ENCODE measurements around the gene CCDC146. TPM values are rescaled to one million over a fixed set of nuclear protein-coding genes. Genes with fewer than 3 reads are reported as not detected.
"Not testable (repeated sequence)": the region's sequence is repeated elsewhere in the genome, so short reads cannot be mapped to it uniquely, and the experiment has no call there.

Gene CCDC146
- total RNA-seq, 1 donor from 2014 or later: 11.0 TPM

- DNase-seq (ENCODE audit: missing footprints): no peak
Measured at GRCh38 chr7:77313085-77313484, 190.7 kb downstream of the CCDC146 start.

GRCh38 chr7:77313876-77314480 lies 191.6 kb downstream of the CCDC146 start:
- DNase-seq (ENCODE audit: missing footprints): no peak
- intact Hi-C loops (cut with DNase I): no loop called here
- ATAC-seq: no peak

More at GRCh38 chr7:77313085-77313484, 190.7 kb downstream of the CCDC146 start:
- intact Hi-C loops (cut with DNase I): no loop called here
- ATAC-seq: peak; percentile 28

- peak; percentile 76 for ATAC-seq
- no peak for DNase-seq (ENCODE audit: missing footprints)
- intact Hi-C loops (cut with DNase I): no loop called here
Measured at GRCh38 chr7:77315182-77315591, 192.8 kb downstream of the CCDC146 start.

- no peak for ATAC-seq
- intact Hi-C loops (cut with DNase I): no loop called here
- DNase-seq (ENCODE audit: missing footprints): no peak
Measured at GRCh38 chr7:77316219-77316978, 194.0 kb downstream of the CCDC146 start.

DNA sequence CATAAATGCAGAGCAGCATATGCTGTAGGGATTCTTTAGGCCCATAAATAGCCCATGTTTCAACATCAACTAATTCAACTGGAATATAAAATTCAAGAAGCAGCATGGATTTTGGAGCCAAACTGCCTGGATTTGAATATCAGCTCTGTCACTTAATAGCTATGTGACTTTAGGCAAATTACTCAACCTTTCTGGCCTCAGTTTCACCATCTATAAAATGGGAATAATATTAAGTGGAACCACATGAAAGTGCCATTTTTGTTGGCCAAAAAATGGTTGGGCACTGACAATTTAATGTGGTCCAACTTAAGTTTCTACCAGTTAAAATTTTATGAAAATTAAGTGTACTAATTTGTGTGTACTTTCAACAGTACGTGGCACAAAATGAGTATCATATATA lies 195.6 kb downstream of the CCDC146 start:
- no peak for ATAC-seq
- intact Hi-C loops (cut with DNase I): no loop called here
- DNase-seq (ENCODE audit: missing footprints): no peak

GRCh38 chr7:77320137-77320536 lies 197.7 kb downstream of the CCDC146 start:
- DNase-seq (ENCODE audit: missing footprints): no peak
- intact Hi-C loops (cut with DNase I): no loop called here
- ATAC-seq: no peak

GRCh38 chr7:77320714-77321113 lies 198.3 kb downstream of the CCDC146 start:
- DNase-seq (ENCODE audit: missing footprints): no peak
- no peak for ATAC-seq
- intact Hi-C loops (cut with DNase I): no loop called here

GRCh38 chr7:77321300-77321699 lies 198.9 kb downstream of the CCDC146 start:
- no peak for DNase-seq (ENCODE audit: missing footprints)
- intact Hi-C loops (cut with DNase I): no loop called here
- ATAC-seq: peak; percentile 58

GRCh38 chr7:77326131-77326530 lies 203.7 kb downstream of the CCDC146 start:
- no peak for DNase-seq (ENCODE audit: missing footprints)
- intact Hi-C loops (cut with DNase I): loop anchor here (5.0 kb wide), 1 partner anchor 204 kb away; the partner anchor contains the start of gene CCDC146
- no peak for ATAC-seq

- intact Hi-C loops (cut with DNase I): loop anchor here (5.0 kb wide), 1 partner anchor 205 kb away; the partner anchor contains the start of gene CCDC146
- ATAC-seq: peak; percentile 59
- DNase-seq (ENCODE audit: missing footprints): peak; percentile 77
Measured at GRCh38 chr7:77327067-77327931, 204.9 kb downstream of the CCDC146 start.

DNA sequence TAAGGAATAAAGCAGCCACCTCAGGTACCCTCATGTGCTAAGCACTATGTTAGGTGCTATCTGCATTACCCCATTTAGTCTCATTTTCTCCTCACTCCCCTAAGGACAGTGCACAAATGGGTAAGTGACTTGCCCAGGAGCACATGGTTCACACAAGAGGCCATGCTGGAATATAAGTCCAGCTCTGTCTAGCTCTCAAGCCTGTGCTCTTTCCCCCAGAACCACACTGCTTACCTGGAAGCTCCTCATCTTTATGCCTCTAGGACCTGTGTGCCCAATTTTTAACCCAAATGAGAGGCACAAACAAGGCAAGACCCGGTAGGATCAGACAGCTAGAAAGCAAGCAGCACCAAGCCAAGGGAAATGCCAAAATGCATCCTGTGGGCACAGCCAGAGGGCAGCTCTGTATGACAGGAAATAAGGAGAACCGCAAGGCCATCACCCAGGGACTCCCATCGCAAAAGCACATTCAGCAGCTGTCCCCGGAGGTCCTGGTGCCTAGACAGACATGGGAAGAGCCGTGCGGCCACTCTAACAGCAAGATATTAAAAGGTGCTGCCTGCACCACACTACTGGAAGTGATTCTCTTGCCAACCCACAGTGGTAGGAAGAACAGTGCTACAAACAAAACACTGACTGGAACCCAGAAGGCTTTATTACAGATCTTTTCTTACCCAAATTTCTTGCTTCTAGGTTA lies 205.7 kb downstream of the CCDC146 start:
- intact Hi-C loops (cut with DNase I): loop anchor here (5.0 kb wide), 1 partner anchor 206 kb away; the partner anchor contains the start of gene CCDC146
- no peak for DNase-seq (ENCODE audit: missing footprints)
- peak; percentile 33 for ATAC-seq

- DNase-seq (ENCODE audit: missing footprints) (no peak), ATAC-seq (no peak)
- intact Hi-C loops (cut with DNase I): loop anchor here (5.0 kb wide), 1 partner anchor 206 kb away; the partner anchor contains the start of gene CCDC146
Measured at GRCh38 chr7:77328669-77329068, 206.3 kb downstream of the CCDC146 start.

DNA sequence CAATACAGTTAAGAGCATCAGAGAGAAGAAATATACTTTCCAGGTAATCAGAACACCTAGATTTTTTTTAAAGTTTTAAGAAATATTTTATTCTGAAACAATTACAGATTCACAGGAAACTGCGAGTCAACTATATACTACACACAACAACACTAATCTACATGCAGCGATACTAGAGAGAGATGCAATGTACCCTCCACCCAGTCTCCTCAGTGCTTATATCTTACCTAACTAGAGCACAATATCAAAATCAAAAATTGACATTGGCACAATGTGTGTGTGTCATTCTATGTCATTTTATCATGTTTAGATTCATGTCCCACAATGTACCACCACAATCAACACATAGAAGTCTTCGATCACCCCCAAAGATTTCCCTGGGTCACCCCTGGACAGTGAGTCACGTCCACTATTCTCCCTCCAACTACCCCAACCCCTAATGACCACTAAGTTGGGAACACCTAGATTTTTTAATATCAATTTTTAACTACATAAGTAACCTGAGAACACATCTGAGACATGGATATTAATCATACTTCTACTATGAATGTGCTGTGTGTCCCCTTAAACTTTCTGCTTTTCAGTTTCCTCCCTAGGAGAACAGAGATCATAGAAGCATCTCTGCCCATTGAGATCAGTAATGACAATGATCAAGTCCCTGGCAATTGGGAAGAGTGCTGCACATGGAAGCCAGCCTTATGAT lies 207.2 kb downstream of the CCDC146 start:
- ATAC-seq (no peak), DNase-seq (ENCODE audit: missing footprints) (no peak)
- intact Hi-C loops (cut with DNase I): loop anchor here (5.0 kb wide), 1 partner anchor 207 kb away; the partner anchor contains the start of gene CCDC146

DNA sequence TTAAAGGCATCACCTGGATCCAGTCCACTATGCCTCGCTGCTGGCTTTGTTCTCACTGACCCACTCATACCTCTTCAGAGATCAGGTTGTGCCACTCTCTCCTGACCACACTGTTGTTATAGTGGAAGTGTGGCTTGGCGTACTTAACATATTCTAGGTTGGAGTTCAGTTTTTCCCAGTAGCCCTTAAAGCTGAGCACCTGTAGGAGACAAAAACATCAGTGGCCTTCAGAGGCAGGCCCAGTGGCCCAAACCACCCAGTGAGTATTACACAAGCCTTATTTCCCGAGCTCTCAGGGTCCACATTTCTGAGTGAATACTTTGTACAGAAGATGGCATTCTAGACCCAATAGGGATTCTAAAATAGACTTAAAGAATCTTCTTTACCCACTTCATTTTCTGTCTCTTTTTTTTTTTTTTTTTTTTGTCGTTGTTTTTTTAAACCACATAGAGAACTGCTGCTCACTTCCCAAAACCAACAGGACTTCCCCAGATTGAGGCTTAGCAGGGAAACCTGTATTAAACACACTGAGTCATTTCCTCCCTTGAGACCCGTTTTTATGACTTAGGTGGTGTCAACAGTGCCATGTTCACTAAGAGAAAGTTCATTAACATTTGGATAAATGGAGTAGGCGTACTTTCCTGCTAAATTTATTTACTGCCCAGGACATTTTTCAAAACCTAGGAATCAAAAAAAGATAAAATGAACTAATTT lies 207.9 kb downstream of the CCDC146 start:
- intact Hi-C loops (cut with DNase I): no loop called here
- ATAC-seq (no peak), DNase-seq (ENCODE audit: missing footprints) (no peak)

DNA sequence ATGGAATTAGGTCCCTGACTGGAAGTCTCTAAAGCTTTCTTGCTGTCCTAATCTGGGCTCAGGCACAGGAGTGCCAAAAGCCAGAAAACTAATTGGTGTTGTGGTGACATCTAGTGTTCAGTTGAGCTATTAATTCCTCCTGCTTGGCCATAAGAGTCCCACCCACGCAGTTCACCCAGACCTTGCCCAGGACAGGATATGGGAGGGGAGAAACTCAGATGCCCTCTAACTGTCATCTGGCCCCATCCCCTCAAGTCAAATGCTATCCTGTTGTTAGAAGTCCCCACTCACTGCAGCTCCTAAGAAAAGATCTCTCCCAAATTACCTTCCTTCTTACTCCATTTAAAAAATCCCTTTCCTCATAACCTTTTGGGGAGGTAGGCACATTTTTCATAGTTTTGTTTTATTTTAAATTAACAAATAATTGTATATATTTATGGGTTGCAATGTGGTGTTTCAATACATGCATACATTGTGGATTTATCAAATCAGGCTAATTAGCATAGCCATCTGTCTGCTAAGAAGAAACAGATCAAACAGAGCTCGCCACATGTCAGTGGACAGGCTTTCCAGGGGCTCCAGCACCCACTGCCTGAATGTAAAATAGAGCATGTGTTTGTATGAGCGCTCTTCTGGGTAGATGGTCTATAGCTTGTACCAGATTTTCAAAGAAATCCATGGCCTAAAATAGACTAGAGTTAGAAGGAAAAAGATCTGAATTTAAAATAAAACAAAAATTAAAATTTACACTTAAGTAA lies 209.7 kb downstream of the CCDC146 start:
- intact Hi-C loops (cut with DNase I): loop anchor here (1.0 kb wide), 1 partner anchor 85 kb away; no protein-coding TSS in a partner anchor
- DNase-seq (ENCODE audit: missing footprints): peak; percentile 67
- peak; percentile 88 for ATAC-seq

- ATAC-seq; intact Hi-C loops (cut with DNase I); DNase-seq (ENCODE audit: missing footprints): not testable (repeated sequence)
Measured at GRCh38 chr7:77334039-77334438, 211.6 kb downstream of the CCDC146 start.

- no peak for DNase-seq (ENCODE audit: missing footprints)
- ATAC-seq: no peak
- intact Hi-C loops (cut with DNase I): no loop called here
Measured at GRCh38 chr7:77335581-77335980, 213.2 kb downstream of the CCDC146 start.
